H1 (cell line): ENCODE data around the gene CACNG7. TPM values are rescaled to one million over a fixed set of nuclear protein-coding genes. Genes with fewer than 3 reads are reported as not detected.

Experiments
- polyA plus RNA-seq, 7 experiments: library from polyadenylated mRNA; depleted of rRNA in 3 of 7; stranded (reverse) in 5 of 7; unstranded in 2 of 7; fragments of >200 nt in 5 of 7; fragments of 200-250 nt in 2 of 7; gene quantifications; 1 replicate in 5 of 7; 2 replicates in 1 of 7; 4 replicates in 1 of 7; pipeline versions ENCODE4 v1.2.1 to v1.2.3, GENCODE V29; 2011 to 2013; ENCODE audit warnings: missing spikeins in 2 of 7, mixed read lengths in 2 of 7
- total RNA-seq: library from RNA; stranded (reverse); fragmentation: NEBNext Ultra II Directional; extraction: Animal tissue kit (Norgen Biotek cat#: 25700); gene quantifications from 2 replicates; pipeline ENCODE4 v1.2.1, GENCODE V29; 2021
- TF ChIP-seq, protein P1 (sequence below): IDR thresholded peaks from 2 replicates; pipeline ENCODE4 v1.6.1; 2012; ENCODE audit warnings: inconsistent platforms

The CACNG7 gene
- total and polyA plus RNA-seq, 2 of the 8 experiments (the other 6 are each of a cell fraction or from before 2014, with no cell fraction given), result 28.9 to 69.8 TPM

DNA sequence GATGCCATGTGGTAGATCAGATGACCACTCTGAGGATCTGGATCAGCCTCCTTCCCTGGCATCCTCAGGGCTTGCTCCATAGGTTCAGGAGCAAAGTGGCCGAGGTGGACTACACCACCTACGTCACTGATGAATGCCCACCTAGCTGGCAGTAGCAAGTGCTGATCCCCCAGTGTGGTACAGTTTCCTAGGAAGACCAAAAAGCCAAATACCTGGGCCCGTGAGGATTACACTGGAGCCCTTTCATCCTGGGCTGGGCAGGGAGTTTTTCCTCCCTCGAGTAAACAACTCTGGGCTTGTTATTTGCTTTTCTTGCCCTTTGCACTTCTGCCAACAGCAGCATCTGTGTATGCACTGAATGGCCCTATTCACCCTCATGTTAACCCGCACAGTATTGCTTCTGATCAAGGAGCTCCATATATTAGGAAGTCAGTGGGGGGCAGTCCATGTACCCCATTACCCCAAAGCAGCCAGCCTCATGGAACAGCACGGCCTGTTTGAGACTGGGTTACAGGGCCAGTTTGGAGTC is 44.7 kb upstream of the CACNG7 start (continued):
- TF ChIP-seq, protein P1, sequence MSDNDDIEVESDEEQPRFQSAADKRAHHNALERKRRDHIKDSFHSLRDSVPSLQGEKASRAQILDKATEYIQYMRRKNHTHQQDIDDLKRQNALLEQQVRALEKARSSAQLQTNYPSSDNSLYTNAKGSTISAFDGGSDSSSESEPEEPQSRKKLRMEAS, result no peak
- TF ChIP-seq, all 59 proteins: peak for 0
